Activated CD4-positive, alpha-beta T cell treated with anti-CD3 and anti-CD28 coated beads, Interleukin-2, amount 50 U/mL, for 16 hours (primary cell): ENCODE results near the gene APOOL.
A peak's percentile ranks its signal among the peaks of the same experiment; 100 is the strongest.
"Not testable (repeated sequence)": the region's sequence is repeated elsewhere in the genome, so short reads cannot be mapped to it uniquely, and the experiment has no call there.

Experiments used
- DNase-seq: peaks from one replicate; pipeline ENCODE4 v3.0.0-alpha.2; 2020

The APOOL gene

GRCh38 chrX:85003655-85004244, at the start of gene APOOL:
Gene APOOL, plus strand, starts transcription at chrX:85003877. Its CDS starts 36 bp downstream, at chrX:85003913.
- DNase-seq = peak; percentile 85

GRCh38 chrX:84956304-84956703, 47.4 kb upstream of the APOOL start:
- no peak for DNase-seq

GRCh38 chrX:84974803-84975202, 28.9 kb upstream of the APOOL start:
- no peak for DNase-seq

- not testable (repeated sequence) for DNase-seq
These were observed 11.9 kb upstream of the APOOL start for GRCh38 chrX:84991739-84992138.

- DNase-seq = no peak
These were observed 10.5 kb upstream of the APOOL start for GRCh38 chrX:84993150-84993549.

- no peak for DNase-seq
These were observed 2.3 kb upstream of the APOOL start for GRCh38 chrX:85001344-85001743.

- DNase-seq = no peak
These were observed 578 bp downstream of the APOOL start for GRCh38 chrX:85004255-85004654.

- no peak for DNase-seq
These were observed 8.4 kb downstream of the APOOL start for GRCh38 chrX:85012098-85012497.

- not testable (repeated sequence) for DNase-seq
These were observed 11.7 kb downstream of the APOOL start for GRCh38 chrX:85015351-85015750.

- no peak for DNase-seq
These were observed 14.0 kb downstream of the APOOL start for GRCh38 chrX:85017721-85018120.

- no peak for DNase-seq
These were observed 14.8 kb downstream of the APOOL start for GRCh38 chrX:85018471-85018870.

- DNase-seq = no peak
These were observed 16.5 kb downstream of the APOOL start for GRCh38 chrX:85020216-85020615.

- DNase-seq = no peak
These were observed 20.4 kb downstream of the APOOL start for GRCh38 chrX:85024044-85024443.

GRCh38 chrX:85024562-85024961, 20.9 kb downstream of the APOOL start:
- no peak for DNase-seq

GRCh38 chrX:85026170-85026569, 22.5 kb downstream of the APOOL start:
- no peak for DNase-seq

GRCh38 chrX:85029043-85029442, 25.4 kb downstream of the APOOL start:
- no peak for DNase-seq

GRCh38 chrX:85031505-85031904, 27.8 kb downstream of the APOOL start:
- DNase-seq = no peak

- DNase-seq = no peak
These were observed 33.4 kb downstream of the APOOL start for GRCh38 chrX:85037114-85037513.

GRCh38 chrX:85051627-85052026, 48.0 kb downstream of the APOOL start:
- DNase-seq = no peak

GRCh38 chrX:85052205-85052604, 48.5 kb downstream of the APOOL start:
- no peak for DNase-seq

- no peak for DNase-seq
These were observed 49.1 kb downstream of the APOOL start for GRCh38 chrX:85052636-85053343.

GRCh38 chrX:85065512-85066198, 62.0 kb downstream of the APOOL start:
- DNase-seq = no peak

GRCh38 chrX:85077247-85077646, 73.6 kb downstream of the APOOL start:
- DNase-seq = not testable (repeated sequence)

- DNase-seq = peak; percentile 37
These were observed 81.2 kb downstream of the APOOL start for GRCh38 chrX:85084770-85085393.
